HepG2 (cell line): Measurements from ENCODE around the gene ZNF3. TPM values are rescaled to one million over a fixed set of nuclear protein-coding genes. Genes with fewer than 3 reads are reported as not detected.

Experiments
- CBX5 ChIP-seq: sonication (generic); formaldehyde crosslinking; IDR thresholded peaks from 2 replicates; pipeline ENCODE4 v1.4.0; 2020; ENCODE audit warnings: missing genetic modification reagents, borderline replicate concordance
- FOXP1 ChIP-seq, 2 experiments: fragments of 450-650 bp in 1 of 2; IDR thresholded peaks; 2 replicates each; pipeline ENCODE4 v1.6.1; 2017 to 2018; ENCODE audit warnings: antibody characterized with exemption in 1 of 2
- GTF3A ChIP-seq: sonication (generic); formaldehyde crosslinking; conservative IDR thresholded peaks from 2 replicates; pipeline ENCODE4 v1.4.0; 2020; ENCODE audit warnings: mild to moderate bottlenecking, missing genetic modification reagents
- KMT2A ChIP-seq: sonication (generic); formaldehyde crosslinking; IDR thresholded peaks from 2 replicates; pipeline ENCODE4 v1.4.0; 2020; ENCODE audit warnings: missing genetic modification reagents
- PRMT3 ChIP-seq: sonication (generic); formaldehyde crosslinking; IDR thresholded peaks from 2 replicates; pipeline ENCODE4 v1.8.1; 2022; ENCODE audit warnings: low read depth, mild to moderate bottlenecking, moderate library complexity, missing genetic modification reagents, borderline replicate concordance
- STAG1 ChIP-seq: sonication (generic); formaldehyde crosslinking; IDR thresholded peaks from 2 replicates; pipeline ENCODE4 v1.4.0; 2020; ENCODE audit warnings: missing genetic modification reagents
- THAP11 ChIP-seq: IDR thresholded peaks from 2 replicates; pipeline ENCODE4 v1.6.1; 2016; ENCODE audit warnings: missing biosample characterization, missing genetic modification reagents
- ZFP36L2 ChIP-seq: sonication (generic); formaldehyde crosslinking; IDR thresholded peaks from 2 replicates; pipeline ENCODE4 v1.4.0; 2020; ENCODE audit warnings: missing genetic modification reagents
- ZNF549 ChIP-seq: sonication (generic); formaldehyde crosslinking; IDR thresholded peaks from 2 replicates; pipeline ENCODE4 v1.5.0; 2020; ENCODE audit warnings: missing genetic modification reagents
- ZNF790 ChIP-seq: sonication (generic); formaldehyde crosslinking; IDR thresholded peaks from 2 replicates; pipeline ENCODE4 v1.8.0; 2022; ENCODE audit warnings: missing genetic modification reagents, mild to moderate bottlenecking, borderline replicate concordance
- ZNF816 ChIP-seq: sonication (generic); formaldehyde crosslinking; IDR thresholded peaks from 2 replicates; pipeline ENCODE4 v1.8.0; 2022; ENCODE audit warnings: missing genetic modification reagents, mild to moderate bottlenecking, borderline replicate concordance
- polyA plus RNA-seq, 8 experiments: library from polyadenylated mRNA; depleted of rRNA in 3 of 8; stranded (reverse) in 7 of 8; unstranded in 1 of 8; fragments of >200 nt; fragmentation: Illumina TruSeq in 4 of 8; extraction: Trizol in 4 of 8; gene quantifications; 2 replicates each; pipeline versions ENCODE4 v1.2.1 to v1.2.3, GENCODE V29; 2011 to 2016; ENCODE audit warnings: low read depth in 4 of 8, missing spikeins in 1 of 8, mixed read lengths in 1 of 8; ENCODE audit not compliant: insufficient read depth in 1 of 8
- total RNA-seq, 5 experiments: library from RNA; depleted of rRNA; stranded (reverse); fragments of >200 nt; fragmentation: Illumina TruSeq; extraction: Trizol; gene quantifications; 2 replicates each; pipeline ENCODE4 v1.2.3, GENCODE V29; 2016; ENCODE audit warnings: low read depth in 1 of 5
- TF ChIP-seq, protein P1 (sequence below): sonication (generic); formaldehyde crosslinking; IDR thresholded peaks from 2 replicates; pipeline ENCODE4 v1.5.1; 2020; ENCODE audit warnings: mild to moderate bottlenecking, missing genetic modification reagents, borderline replicate concordance
- TF ChIP-seq, protein P2 (sequence below), 2 experiments: sonication (generic) in 1 of 2; formaldehyde crosslinking in 1 of 2; IDR thresholded peaks; 2 replicates each; pipeline versions ENCODE4 v1.5.1 to v1.6.1; 2011 to 2020; ENCODE audit warnings: borderline replicate concordance in 1 of 2, low read depth in 1 of 2, low read length in 1 of 2, mild to moderate bottlenecking in 1 of 2, missing genetic modification reagents in 1 of 2, moderate library complexity in 1 of 2
- TF ChIP-seq, protein P3 (sequence below): sonication (generic); formaldehyde crosslinking; IDR thresholded peaks from 2 replicates; pipeline ENCODE4 v1.9.0; 2021; ENCODE audit warnings: missing genetic modification reagents, borderline replicate concordance
- TF ChIP-seq, protein P4 (sequence below): sonication (generic); formaldehyde crosslinking; IDR thresholded peaks from 2 replicates; pipeline ENCODE4 v1.5.1; 2020; ENCODE audit warnings: missing genetic modification reagents, mild to moderate bottlenecking, borderline replicate concordance
- TF ChIP-seq, protein P5 (sequence below): sonication (generic); formaldehyde crosslinking; IDR thresholded peaks from 2 replicates; pipeline ENCODE4 v1.5.0; 2020; ENCODE audit warnings: mild to moderate bottlenecking, missing genetic modification reagents, moderate library complexity

Gene ZNF3
- total and polyA plus RNA-seq, 2 of the 13 experiments (the other 11 are each of a cell fraction or from before 2014, with no cell fraction given): 33.7 to 56.9 TPM

DNA sequence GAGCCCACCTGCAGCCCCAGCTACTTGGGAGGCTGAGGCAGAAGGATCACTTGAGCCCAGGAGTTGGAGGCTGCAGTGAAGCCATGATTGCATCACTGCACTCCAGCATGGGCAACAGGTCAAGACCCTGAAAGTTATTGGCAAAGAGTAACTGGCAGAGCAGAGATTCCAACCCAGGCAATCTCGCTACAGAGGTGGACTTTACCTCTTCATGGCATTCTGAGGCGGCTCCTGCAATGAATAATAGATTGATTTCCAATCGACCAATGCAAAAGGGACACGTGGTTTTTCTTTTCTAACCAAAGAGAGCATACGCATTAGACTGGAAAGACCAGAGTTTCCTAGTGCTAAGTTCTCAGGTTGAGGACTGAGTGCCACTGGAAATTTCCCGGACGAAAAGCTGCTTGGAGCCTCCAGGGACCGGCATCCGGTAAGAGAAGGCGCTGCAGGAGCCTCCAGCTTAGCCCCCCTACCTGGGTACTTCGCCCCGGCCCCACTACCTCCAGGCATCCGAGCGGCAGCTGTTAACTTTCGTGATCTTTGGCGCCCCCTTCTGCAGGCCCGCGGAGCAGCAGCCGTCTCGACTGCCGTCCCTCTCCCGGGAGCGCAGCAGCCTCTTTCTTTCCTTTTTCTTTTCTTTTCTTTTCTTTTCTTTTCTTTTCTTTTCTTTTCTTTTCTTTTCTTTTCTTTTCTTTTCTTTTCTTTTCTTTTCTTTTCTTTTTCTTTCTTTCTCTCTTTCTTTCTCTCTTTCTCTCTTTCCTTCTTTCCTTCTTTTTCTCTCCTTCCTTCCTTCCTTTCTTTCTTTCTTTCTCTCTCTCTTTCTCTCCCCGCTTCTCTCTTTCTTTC, 49.3 kb upstream of the ZNF3 start (continued):
- no peak for TF ChIP-seq ZNF816 (CRISPR knock-in tag)
- TF ChIP-seq, protein P1, sequence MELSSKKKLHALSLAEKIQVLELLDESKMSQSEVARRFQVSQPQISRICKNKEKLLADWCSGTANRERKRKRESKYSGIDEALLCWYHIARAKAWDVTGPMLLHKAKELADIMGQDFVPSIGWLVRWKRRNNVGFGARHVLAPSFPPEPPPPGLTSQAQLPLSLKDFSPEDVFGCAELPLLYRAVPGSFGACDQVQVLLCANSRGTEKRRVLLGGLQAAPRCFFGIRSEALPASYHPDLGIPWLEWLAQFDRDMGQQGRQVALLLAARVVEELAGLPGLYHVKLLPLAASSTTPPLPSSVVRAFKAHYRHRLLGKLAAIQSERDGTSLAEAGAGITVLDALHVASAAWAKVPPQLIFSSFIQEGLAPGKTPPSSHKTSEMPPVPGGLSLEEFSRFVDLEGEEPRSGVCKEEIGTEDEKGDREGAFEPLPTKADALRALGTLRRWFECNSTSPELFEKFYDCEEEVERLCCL (CRISPR knock-in tag): no peak
- TF ChIP-seq KMT2A (CRISPR knock-in tag): 0 out of 2 replicates have a peak, but pooled peaks have one; percentile 34
- TF ChIP-seq PRMT3 (CRISPR knock-in tag): no peak
- TF ChIP-seq THAP11 (CRISPR knock-in tag): 0 out of 2 replicates have a peak, but pooled peaks have one; percentile 29
- no peak for TF ChIP-seq ZNF549 (CRISPR knock-in tag)
- no peak for TF ChIP-seq FOXP1 (IDR thresholded peaks at IDR 0.05)
- TF ChIP-seq FOXP1 (CRISPR knock-in tag; IDR thresholded peaks at IDR 0.05): no peak
- TF ChIP-seq, protein P2, sequence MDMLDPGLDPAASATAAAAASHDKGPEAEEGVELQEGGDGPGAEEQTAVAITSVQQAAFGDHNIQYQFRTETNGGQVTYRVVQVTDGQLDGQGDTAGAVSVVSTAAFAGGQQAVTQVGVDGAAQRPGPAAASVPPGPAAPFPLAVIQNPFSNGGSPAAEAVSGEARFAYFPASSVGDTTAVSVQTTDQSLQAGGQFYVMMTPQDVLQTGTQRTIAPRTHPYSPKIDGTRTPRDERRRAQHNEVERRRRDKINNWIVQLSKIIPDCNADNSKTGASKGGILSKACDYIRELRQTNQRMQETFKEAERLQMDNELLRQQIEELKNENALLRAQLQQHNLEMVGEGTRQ (IDR thresholded peaks at IDR 0.05; ENCODE audit: low read depth, low read length): no peak
- TF ChIP-seq, protein P2 (CRISPR knock-in tag; IDR thresholded peaks at IDR 0.05; ENCODE audit: borderline replicate concordance): peak; percentile 59; the same call in 1 of the 2 replicates
- no peak for TF ChIP-seq ZFP36L2 (CRISPR knock-in tag)
- TF ChIP-seq, protein P3, sequence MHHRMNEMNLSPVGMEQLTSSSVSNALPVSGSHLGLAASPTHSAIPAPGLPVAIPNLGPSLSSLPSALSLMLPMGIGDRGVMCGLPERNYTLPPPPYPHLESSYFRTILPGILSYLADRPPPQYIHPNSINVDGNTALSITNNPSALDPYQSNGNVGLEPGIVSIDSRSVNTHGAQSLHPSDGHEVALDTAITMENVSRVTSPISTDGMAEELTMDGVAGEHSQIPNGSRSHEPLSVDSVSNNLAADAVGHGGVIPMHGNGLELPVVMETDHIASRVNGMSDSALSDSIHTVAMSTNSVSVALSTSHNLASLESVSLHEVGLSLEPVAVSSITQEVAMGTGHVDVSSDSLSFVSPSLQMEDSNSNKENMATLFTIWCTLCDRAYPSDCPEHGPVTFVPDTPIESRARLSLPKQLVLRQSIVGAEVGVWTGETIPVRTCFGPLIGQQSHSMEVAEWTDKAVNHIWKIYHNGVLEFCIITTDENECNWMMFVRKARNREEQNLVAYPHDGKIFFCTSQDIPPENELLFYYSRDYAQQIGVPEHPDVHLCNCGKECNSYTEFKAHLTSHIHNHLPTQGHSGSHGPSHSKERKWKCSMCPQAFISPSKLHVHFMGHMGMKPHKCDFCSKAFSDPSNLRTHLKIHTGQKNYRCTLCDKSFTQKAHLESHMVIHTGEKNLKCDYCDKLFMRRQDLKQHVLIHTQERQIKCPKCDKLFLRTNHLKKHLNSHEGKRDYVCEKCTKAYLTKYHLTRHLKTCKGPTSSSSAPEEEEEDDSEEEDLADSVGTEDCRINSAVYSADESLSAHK (CRISPR knock-in tag): no peak
- TF ChIP-seq STAG1 (CRISPR knock-in tag): peak; percentile 85
- TF ChIP-seq, protein P4, sequence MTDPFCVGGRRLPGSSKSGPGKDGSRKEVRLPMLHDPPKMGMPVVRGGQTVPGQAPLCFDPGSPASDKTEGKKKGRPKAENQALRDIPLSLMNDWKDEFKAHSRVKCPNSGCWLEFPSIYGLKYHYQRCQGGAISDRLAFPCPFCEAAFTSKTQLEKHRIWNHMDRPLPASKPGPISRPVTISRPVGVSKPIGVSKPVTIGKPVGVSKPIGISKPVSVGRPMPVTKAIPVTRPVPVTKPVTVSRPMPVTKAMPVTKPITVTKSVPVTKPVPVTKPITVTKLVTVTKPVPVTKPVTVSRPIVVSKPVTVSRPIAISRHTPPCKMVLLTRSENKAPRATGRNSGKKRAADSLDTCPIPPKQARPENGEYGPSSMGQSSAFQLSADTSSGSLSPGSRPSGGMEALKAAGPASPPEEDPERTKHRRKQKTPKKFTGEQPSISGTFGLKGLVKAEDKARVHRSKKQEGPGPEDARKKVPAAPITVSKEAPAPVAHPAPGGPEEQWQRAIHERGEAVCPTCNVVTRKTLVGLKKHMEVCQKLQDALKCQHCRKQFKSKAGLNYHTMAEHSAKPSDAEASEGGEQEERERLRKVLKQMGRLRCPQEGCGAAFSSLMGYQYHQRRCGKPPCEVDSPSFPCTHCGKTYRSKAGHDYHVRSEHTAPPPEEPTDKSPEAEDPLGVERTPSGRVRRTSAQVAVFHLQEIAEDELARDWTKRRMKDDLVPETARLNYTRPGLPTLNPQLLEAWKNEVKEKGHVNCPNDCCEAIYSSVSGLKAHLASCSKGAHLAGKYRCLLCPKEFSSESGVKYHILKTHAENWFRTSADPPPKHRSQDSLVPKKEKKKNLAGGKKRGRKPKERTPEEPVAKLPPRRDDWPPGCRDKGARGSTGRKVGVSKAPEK (CRISPR knock-in tag): no peak
- TF ChIP-seq, protein P5, sequence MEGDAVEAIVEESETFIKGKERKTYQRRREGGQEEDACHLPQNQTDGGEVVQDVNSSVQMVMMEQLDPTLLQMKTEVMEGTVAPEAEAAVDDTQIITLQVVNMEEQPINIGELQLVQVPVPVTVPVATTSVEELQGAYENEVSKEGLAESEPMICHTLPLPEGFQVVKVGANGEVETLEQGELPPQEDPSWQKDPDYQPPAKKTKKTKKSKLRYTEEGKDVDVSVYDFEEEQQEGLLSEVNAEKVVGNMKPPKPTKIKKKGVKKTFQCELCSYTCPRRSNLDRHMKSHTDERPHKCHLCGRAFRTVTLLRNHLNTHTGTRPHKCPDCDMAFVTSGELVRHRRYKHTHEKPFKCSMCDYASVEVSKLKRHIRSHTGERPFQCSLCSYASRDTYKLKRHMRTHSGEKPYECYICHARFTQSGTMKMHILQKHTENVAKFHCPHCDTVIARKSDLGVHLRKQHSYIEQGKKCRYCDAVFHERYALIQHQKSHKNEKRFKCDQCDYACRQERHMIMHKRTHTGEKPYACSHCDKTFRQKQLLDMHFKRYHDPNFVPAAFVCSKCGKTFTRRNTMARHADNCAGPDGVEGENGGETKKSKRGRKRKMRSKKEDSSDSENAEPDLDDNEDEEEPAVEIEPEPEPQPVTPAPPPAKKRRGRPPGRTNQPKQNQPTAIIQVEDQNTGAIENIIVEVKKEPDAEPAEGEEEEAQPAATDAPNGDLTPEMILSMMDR (CRISPR knock-in tag): peak; percentile 91
- TF ChIP-seq GTF3A (CRISPR knock-in tag): no peak
- TF ChIP-seq CBX5: 0 out of 2 replicates have a peak, but pooled peaks have one; percentile 38
- no peak for TF ChIP-seq ZNF790 (CRISPR knock-in tag)
